Central memory CD8-positive, alpha-beta T cell (primary cell): ENCODE measurements around the gene MAPK10.

Experiments used
- ATAC-seq: fragments of 150-1000 bp; cut with Tn5 transposase; replicated peaks from 2 replicates; pipeline ENCODE4 v1.10.0; 2022; ENCODE audit warnings: mild to moderate bottlenecking, moderate FRiP score, moderate number of reproducible peaks; ENCODE audit not compliant: poor library complexity, severe bottlenecking; ENCODE audit errors: extremely low read depth
- DNase-seq, 2 donors: peaks; one replicate each; pipeline ENCODE4 v3.0.0; 2021; ENCODE audit warnings: low spot score in 2 of 2
- H3K27ac Mint-ChIP-seq: one replicate; pipeline ENCODE4 v1.8.0; 2022; ENCODE audit warnings: low read depth, mild to moderate bottlenecking, moderate library complexity, mixed read lengths
- H3K27me3 Mint-ChIP-seq: one replicate; pipeline ENCODE4 v1.8.0; 2022; ENCODE audit warnings: mixed read lengths
- H3K36me3 Mint-ChIP-seq: one replicate; pipeline ENCODE4 v1.8.0; 2022; ENCODE audit warnings: mild to moderate bottlenecking, moderate library complexity, mixed read lengths; ENCODE audit not compliant: insufficient read depth
- H3K4me1 Mint-ChIP-seq: one replicate; pipeline ENCODE4 v1.8.0; 2022; ENCODE audit warnings: mixed read lengths
- H3K4me3 Mint-ChIP-seq: one replicate; pipeline ENCODE4 v1.8.0; 2022; ENCODE audit warnings: mild to moderate bottlenecking, moderate library complexity, mixed read lengths
- H3K9me3 Mint-ChIP-seq: one replicate; pipeline ENCODE4 v1.8.0; 2022; ENCODE audit warnings: mixed read lengths

Gene MAPK10

DNA sequence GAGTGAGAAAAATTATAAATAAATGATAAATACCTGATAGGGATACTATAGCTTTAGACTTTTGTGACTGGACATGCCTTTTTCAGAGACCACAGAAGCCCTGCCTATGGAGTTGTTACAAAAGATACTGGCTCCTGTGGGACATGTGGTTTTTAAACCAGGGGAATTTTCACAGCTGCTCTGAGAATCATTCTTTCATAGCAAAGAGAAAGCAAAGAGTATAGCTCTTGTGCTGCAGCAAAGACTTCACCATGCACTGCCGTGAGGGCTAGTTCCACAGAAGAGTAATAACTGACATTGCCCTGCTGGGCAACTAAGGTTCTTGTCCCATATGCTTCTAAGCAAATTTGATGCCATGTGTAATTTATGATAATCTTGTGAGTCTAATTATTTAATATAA lies 98.2 kb downstream of the MAPK10 start:
- Mint-ChIP-seq H3K27ac (no peak overlapping the region), H3K9me3 (peaks cover 4% of the 10 kb centered on the region), H3K36me3 (no peaks in the 10 kb centered on the region), H3K4me1 (no peaks in the 10 kb centered on the region), H3K4me3 (no peak overlapping the region), H3K27me3 (no peaks in the 10 kb centered on the region)
- DNase-seq (no peak), ATAC-seq (no peak)

DNA sequence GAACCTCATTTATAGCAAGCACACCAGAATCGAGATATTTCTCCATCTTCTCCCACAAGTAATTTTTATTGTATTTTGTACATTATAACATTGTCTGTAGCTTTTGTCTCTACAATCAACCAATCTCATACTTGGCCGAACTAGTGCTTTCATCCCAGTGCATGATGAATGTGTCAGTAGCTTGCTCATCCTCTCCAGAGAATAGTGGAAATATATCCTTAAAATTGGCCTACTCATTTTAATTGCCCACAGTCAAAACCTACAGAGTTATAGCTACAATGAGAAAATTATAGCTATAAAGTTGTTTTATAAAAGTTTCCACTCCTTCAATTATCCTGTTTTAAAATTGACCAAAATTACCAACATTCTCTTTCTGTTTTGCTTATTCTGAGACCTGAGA lies 103.8 kb downstream of the MAPK10 start:
- DNase-seq (no peak), ATAC-seq (no peak)
- no peaks in the 10 kb centered on the region for H3K4me1 Mint-ChIP-seq
- no peak overlapping the region for H3K4me3 Mint-ChIP-seq
- H3K27ac Mint-ChIP-seq = no peak overlapping the region
- H3K27me3 Mint-ChIP-seq = no peaks in the 10 kb centered on the region
- no peaks in the 10 kb centered on the region for H3K36me3 Mint-ChIP-seq
- H3K9me3 Mint-ChIP-seq = no peaks in the 10 kb centered on the region

- no peaks in the 10 kb centered on the region for H3K27me3 Mint-ChIP-seq
- no peak overlapping the region for H3K4me3 Mint-ChIP-seq
- no peaks in the 10 kb centered on the region for H3K36me3 Mint-ChIP-seq
- H3K4me1 Mint-ChIP-seq = no peaks in the 10 kb centered on the region
- no peak for ATAC-seq
- no peak overlapping the region for H3K27ac Mint-ChIP-seq
- peaks cover 7% of the 10 kb centered on the region for H3K9me3 Mint-ChIP-seq
- no peak for DNase-seq
These were observed 109.2 kb downstream of the MAPK10 start for GRCh38 chr4:86250619-86251018.

GRCh38 chr4:86250006-86250405 lies 109.8 kb downstream of the MAPK10 start:
- H3K27ac Mint-ChIP-seq = no peak overlapping the region
- no peaks in the 10 kb centered on the region for H3K4me1 Mint-ChIP-seq
- H3K9me3 Mint-ChIP-seq = peaks cover 7% of the 10 kb centered on the region
- no peak overlapping the region for H3K4me3 Mint-ChIP-seq
- H3K36me3 Mint-ChIP-seq = no peaks in the 10 kb centered on the region
- H3K27me3 Mint-ChIP-seq = no peaks in the 10 kb centered on the region
- ATAC-seq = no peak
- no peak for DNase-seq

DNA sequence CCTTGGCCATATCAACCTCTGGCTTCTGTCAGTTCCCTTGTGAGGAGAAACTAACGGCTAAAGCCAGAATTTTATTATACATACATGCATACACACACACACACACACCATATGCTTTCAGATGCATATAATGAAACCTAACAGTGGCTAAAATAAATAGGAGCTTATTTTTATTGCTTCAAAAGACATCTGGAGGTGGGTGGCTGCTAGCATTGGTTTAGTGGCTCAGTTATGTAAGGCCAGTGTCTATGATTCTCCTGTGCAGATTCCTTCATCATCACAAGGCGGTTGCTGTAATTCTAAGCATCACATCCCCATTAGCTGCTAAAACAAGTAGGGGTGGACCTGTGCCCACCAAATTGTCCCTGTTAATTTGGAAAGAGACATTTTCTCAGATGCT lies 110.8 kb downstream of the MAPK10 start:
- ATAC-seq (no peak), DNase-seq (no peak)
- H3K27ac Mint-ChIP-seq = no peak overlapping the region
- H3K36me3 Mint-ChIP-seq = no peaks in the 10 kb centered on the region
- no peaks in the 10 kb centered on the region for H3K27me3 Mint-ChIP-seq
- no peak overlapping the region for H3K4me3 Mint-ChIP-seq
- H3K4me1 Mint-ChIP-seq = no peaks in the 10 kb centered on the region
- H3K9me3 Mint-ChIP-seq = peaks cover 7% of the 10 kb centered on the region

- no peaks in the 10 kb centered on the region for H3K36me3 Mint-ChIP-seq
These were observed 111.9 kb downstream of the MAPK10 start for GRCh38 chr4:86247906-86248305.

GRCh38 chr4:86247320-86247719 lies 112.5 kb downstream of the MAPK10 start:
- no peak for DNase-seq
- H3K27ac Mint-ChIP-seq = no peak overlapping the region
- H3K4me3 Mint-ChIP-seq = no peak overlapping the region
- no peak for ATAC-seq
- no peaks in the 10 kb centered on the region for H3K4me1 Mint-ChIP-seq
- no peaks in the 10 kb centered on the region for H3K27me3 Mint-ChIP-seq
- H3K36me3 Mint-ChIP-seq = no peaks in the 10 kb centered on the region
- peaks cover 15% of the 10 kb centered on the region for H3K9me3 Mint-ChIP-seq

More at GRCh38 chr4:86247906-86248305, 111.9 kb downstream of the MAPK10 start:
- H3K27me3 Mint-ChIP-seq = no peaks in the 10 kb centered on the region
- H3K4me1 Mint-ChIP-seq = no peaks in the 10 kb centered on the region
- no peak overlapping the region for H3K4me3 Mint-ChIP-seq
- no peak overlapping the region for H3K27ac Mint-ChIP-seq
- H3K9me3 Mint-ChIP-seq = peaks cover 15% of the 10 kb centered on the region
- no peak for ATAC-seq
- DNase-seq = no peak

DNA sequence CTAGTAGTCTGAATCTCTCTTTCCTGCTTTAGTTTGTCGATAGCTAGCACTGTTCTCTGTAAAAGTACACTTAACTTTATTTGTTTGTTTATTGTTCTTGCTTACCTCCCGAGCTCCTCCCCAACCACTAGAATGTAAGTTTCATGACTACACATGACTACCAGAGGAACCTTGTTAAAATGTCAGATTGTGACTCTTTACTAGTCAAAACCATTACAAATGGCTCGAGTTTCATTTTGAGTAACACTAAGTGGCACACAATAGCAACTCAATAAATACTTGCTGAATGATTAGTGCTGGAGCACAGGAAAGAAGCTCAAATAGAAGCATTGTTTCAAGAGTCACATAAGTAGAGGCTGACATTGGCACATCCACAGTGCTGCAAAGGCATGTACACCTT lies 116.1 kb downstream of the MAPK10 start:
- no peaks in the 10 kb centered on the region for H3K36me3 Mint-ChIP-seq
- no peak overlapping the region for H3K27ac Mint-ChIP-seq
- ATAC-seq = no peak
- H3K27me3 Mint-ChIP-seq = no peaks in the 10 kb centered on the region
- H3K9me3 Mint-ChIP-seq = peaks cover 31% of the 10 kb centered on the region
- DNase-seq = no peak
- H3K4me3 Mint-ChIP-seq = no peak overlapping the region
- no peaks in the 10 kb centered on the region for H3K4me1 Mint-ChIP-seq

DNA sequence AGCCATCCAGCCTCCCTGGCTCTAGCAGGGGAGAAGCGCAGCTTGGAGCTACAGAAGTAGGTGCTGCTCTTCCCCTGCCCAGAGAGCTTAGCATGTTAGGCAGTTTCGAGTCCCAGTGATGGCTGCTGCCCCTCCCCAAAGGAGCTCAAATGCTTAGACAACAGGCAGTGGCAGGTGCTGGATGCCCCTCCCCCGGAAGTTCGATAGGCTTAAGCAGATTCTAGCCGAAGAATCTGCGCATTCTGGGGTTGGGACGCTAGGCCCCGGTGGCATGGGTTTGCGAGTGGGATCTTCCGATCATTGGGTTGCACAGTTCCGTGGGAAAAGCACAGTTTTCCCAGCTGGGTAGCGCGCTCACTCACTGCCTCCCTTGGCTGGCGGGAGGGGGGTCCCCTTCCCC lies 117.2 kb downstream of the MAPK10 start:
- DNase-seq (no peak), ATAC-seq (no peak)
- H3K27me3 Mint-ChIP-seq = no peaks in the 10 kb centered on the region
- H3K4me3 Mint-ChIP-seq = no peak overlapping the region
- H3K4me1 Mint-ChIP-seq = no peaks in the 10 kb centered on the region
- H3K9me3 Mint-ChIP-seq = peaks cover 36% of the 10 kb centered on the region
- H3K36me3 Mint-ChIP-seq = no peaks in the 10 kb centered on the region
- no peak overlapping the region for H3K27ac Mint-ChIP-seq

GRCh38 chr4:86235549-86235948 lies 124.3 kb downstream of the MAPK10 start:
- DNase-seq (no peak), ATAC-seq (no peak)
- Mint-ChIP-seq H3K36me3 (no peaks in the 10 kb centered on the region), H3K4me3 (no peak overlapping the region), H3K4me1 (no peaks in the 10 kb centered on the region), H3K27me3 (no peaks in the 10 kb centered on the region), H3K9me3 (peaks cover 29% of the 10 kb centered on the region), H3K27ac (no peak overlapping the region)

DNA sequence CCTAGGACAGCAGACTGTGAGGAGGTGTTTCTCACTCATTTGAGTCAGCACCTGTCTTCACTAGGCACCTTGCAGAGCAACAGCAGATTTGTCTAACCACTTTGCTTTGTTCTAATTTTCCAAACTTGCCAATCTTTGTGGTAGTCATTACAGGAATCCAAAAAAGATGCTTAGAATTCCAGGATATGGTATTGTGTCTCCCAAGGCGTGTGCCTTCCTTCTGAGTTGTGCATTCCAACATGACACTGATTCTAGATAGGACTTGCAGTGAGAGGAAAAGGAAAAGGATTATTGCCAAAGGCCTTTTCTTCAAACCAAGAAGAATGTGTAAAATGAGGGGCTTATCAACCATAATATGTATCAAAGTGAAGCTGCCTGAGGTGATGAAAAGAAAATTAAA lies 126.2 kb downstream of the MAPK10 start:
- ATAC-seq = no peak
- Mint-ChIP-seq H3K36me3 (no peaks in the 10 kb centered on the region), H3K27ac (no peak overlapping the region), H3K9me3 (peaks cover 20% of the 10 kb centered on the region), H3K4me3 (no peak overlapping the region), H3K4me1 (no peaks in the 10 kb centered on the region), H3K27me3 (no peaks in the 10 kb centered on the region)
- no peak for DNase-seq

DNA sequence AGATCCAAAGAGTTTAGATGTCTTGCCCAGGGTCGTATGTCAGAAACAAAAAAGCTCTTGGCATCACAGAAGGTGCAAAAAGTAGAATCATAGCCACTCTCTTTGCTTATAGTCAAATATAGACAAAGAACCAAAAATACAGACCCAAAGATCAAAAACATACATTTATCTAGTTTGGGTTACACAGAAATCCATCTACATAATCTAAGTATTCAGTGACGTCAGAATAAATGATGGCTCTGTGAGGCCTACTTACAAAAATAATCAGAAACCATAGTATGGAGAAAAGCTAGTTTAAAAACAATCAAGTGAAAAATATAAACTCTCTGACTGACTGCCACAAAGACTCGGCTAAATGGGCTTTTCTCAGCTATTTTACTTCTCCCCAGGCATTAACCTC lies 126.8 kb downstream of the MAPK10 start:
- Mint-ChIP-seq H3K9me3 (peaks cover 15% of the 10 kb centered on the region), H3K27ac (no peak overlapping the region), H3K36me3 (no peaks in the 10 kb centered on the region), H3K4me1 (no peaks in the 10 kb centered on the region), H3K27me3 (no peaks in the 10 kb centered on the region), H3K4me3 (no peak overlapping the region)
- ATAC-seq = no peak
- DNase-seq = no peak

GRCh38 chr4:86223472-86223871 lies 136.4 kb downstream of the MAPK10 start:
- peaks cover 2% of the 10 kb centered on the region for H3K36me3 Mint-ChIP-seq

GRCh38 chr4:86221002-86221401 lies 138.9 kb downstream of the MAPK10 start:
- no peak for ATAC-seq
- peaks cover 2% of the 10 kb centered on the region for H3K36me3 Mint-ChIP-seq
- H3K27ac Mint-ChIP-seq = no peak overlapping the region
- H3K4me1 Mint-ChIP-seq = no peaks in the 10 kb centered on the region
- peaks cover 8% of the 10 kb centered on the region for H3K9me3 Mint-ChIP-seq
- no peaks in the 10 kb centered on the region for H3K27me3 Mint-ChIP-seq
- no peak for DNase-seq
- no peak overlapping the region for H3K4me3 Mint-ChIP-seq

More at GRCh38 chr4:86223472-86223871, 136.4 kb downstream of the MAPK10 start:
- DNase-seq (no peak), ATAC-seq (no peak)
- no peaks in the 10 kb centered on the region for H3K27me3 Mint-ChIP-seq
- H3K4me3 Mint-ChIP-seq = no peak overlapping the region
- no peak overlapping the region for H3K27ac Mint-ChIP-seq
- peaks cover 13% of the 10 kb centered on the region for H3K9me3 Mint-ChIP-seq
- no peaks in the 10 kb centered on the region for H3K4me1 Mint-ChIP-seq
